DOHH2 (cell line): Measurements from ENCODE around the gene TFF3.

Experiments
- CTCF ChIP-seq: fragments of 200-600 bp; sonication (generic); IDR thresholded peaks from one replicate; pipeline ENCODE4 v1.5.1; 2014; ENCODE audit warnings: antibody characterized with exemption, mild to moderate bottlenecking, low read depth, low read length; ENCODE audit not compliant: poor library complexity, severe bottlenecking
- EZH2phosphoT487 ChIP-seq: fragments of 200-600 bp; sonication (generic); IDR thresholded peaks from 2 replicates; pipeline ENCODE4 v1.6.1; 2017; ENCODE audit warnings: borderline replicate concordance, mild to moderate bottlenecking, antibody characterized with exemption, low read length, moderate library complexity, mixed read lengths

- peak; percentile 67 for TF ChIP-seq CTCF
- no peak for TF ChIP-seq EZH2phosphoT487
Observed at GRCh38 chr21:42360317-42360716, 45.1 kb upstream of the TFF3 start.
